SU-DHL-6 (cell line): ENCODE data around the gene HSD17B2.

ENCODE experiments used
- EZH2phosphoT487 ChIP-seq: fragments of 200-600 bp; sonication (generic), shearing (Covaris generic); conservative IDR thresholded peaks from 2 replicates; pipeline ENCODE4 v1.6.1; 2018; ENCODE audit warnings: mild to moderate bottlenecking, antibody characterized with exemption, low read length, moderate library complexity, mixed read lengths
- TF ChIP-seq, protein P1 (sequence below): fragments of 200-600 bp; sonication (generic); IDR thresholded peaks from one replicate; pipeline ENCODE4 v1.5.1; 2017; ENCODE audit warnings: antibody characterized with exemption, mild to moderate bottlenecking, low read length, moderate library complexity; ENCODE audit not compliant: insufficient read depth, poor library complexity, severe bottlenecking

GRCh38 chr16:82043680-82044584 lies 8.9 kb downstream of the HSD17B2 start:
- TF ChIP-seq EZH2phosphoT487 = no peak
- TF ChIP-seq, protein P1, sequence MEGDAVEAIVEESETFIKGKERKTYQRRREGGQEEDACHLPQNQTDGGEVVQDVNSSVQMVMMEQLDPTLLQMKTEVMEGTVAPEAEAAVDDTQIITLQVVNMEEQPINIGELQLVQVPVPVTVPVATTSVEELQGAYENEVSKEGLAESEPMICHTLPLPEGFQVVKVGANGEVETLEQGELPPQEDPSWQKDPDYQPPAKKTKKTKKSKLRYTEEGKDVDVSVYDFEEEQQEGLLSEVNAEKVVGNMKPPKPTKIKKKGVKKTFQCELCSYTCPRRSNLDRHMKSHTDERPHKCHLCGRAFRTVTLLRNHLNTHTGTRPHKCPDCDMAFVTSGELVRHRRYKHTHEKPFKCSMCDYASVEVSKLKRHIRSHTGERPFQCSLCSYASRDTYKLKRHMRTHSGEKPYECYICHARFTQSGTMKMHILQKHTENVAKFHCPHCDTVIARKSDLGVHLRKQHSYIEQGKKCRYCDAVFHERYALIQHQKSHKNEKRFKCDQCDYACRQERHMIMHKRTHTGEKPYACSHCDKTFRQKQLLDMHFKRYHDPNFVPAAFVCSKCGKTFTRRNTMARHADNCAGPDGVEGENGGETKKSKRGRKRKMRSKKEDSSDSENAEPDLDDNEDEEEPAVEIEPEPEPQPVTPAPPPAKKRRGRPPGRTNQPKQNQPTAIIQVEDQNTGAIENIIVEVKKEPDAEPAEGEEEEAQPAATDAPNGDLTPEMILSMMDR = no peak
